Panc1 (cell line): ENCODE data around the gene KIAA1755.

Experiments used
- CTCF ChIP-seq: fragments of 450-650 bp; IDR thresholded peaks from 2 replicates; pipeline ENCODE4 v1.5.1; 2017; ENCODE audit warnings: mild to moderate bottlenecking
- POLR2AphosphoS5 ChIP-seq: IDR thresholded peaks from 2 replicates; pipeline ENCODE4 v1.6.1; 2012; ENCODE audit warnings: mild to moderate bottlenecking, low read depth, low read length, moderate library complexity
- TCF7L2 ChIP-seq: IDR thresholded peaks from 2 replicates; pipeline ENCODE4 v1.6.1; 2011; ENCODE audit warnings: mild to moderate bottlenecking, low read depth, low read length, inconsistent platforms

GRCh38 chr20:38178581-38178980 lies 82.0 kb downstream of the KIAA1755 start:
- TF ChIP-seq CTCF (no peak), TCF7L2 (no peak), POLR2AphosphoS5 (no peak)
